Measurements from ENCODE around the gene AADACL4. TPM values are rescaled to one million over a fixed set of nuclear protein-coding genes. Genes with fewer than 3 reads are reported as not detected.
A peak's percentile ranks its signal among the peaks of the same experiment; 100 is the strongest.

Gene AADACL4
- total and polyA plus RNA-seq, 9 of the 15 experiments (the other 6 are each of a cell fraction or from before 2014, with no cell fraction given), result not detected

- H3K27ac ChIP-seq (ENCODE audit: extremely low read depth, low read depth, low read length), result peak overlapping the region; percentile 81
- peak; percentile 99 for FAIRE-seq
- TF ChIP-seq XRCC4 (IDR thresholded peaks at IDR 0.05; ENCODE audit: extremely low read depth, insufficient read depth, insufficient read length) (no peak), TAF7 (tag; IDR thresholded peaks at IDR 0.05) (no peak), E4F1 (CRISPR knock-in tag; IDR thresholded peaks at IDR 0.05; ENCODE audit: borderline replicate concordance) (no peak), KAT2B (IDR thresholded peaks at IDR 0.05; ENCODE audit: low read depth, low read length) (no peak), MXD1 (CRISPR knock-in tag; IDR thresholded peaks at IDR 0.05; ENCODE audit: borderline replicate concordance, poor library complexity, severe bottlenecking) (no peak), PURB (CRISPR knock-in tag; IDR thresholded peaks at IDR 0.05; ENCODE audit: low read depth) (no peak), CREBBP (IDR thresholded peaks at IDR 0.05; ENCODE audit: low read depth, low read length) (no peak), ATF4 (CRISPR knock-in tag; IDR thresholded peaks at IDR 0.05) (no peak; the same call in 1 of the 2 replicates), CREB5 (CRISPR knock-in tag; IDR thresholded peaks at IDR 0.05) (no peak), AFF4 (CRISPR knock-in tag; IDR thresholded peaks at IDR 0.05) (0 out of 2 replicates have a peak, but pooled peaks have one; percentile 56)
Observed at GRCh38 chr1:12604114-12604874, 39.6 kb upstream of the AADACL4 start.

More at GRCh38 chr1:12604114-12604874, 39.6 kb upstream of the AADACL4 start:
- peak; percentile 91 for ATAC-seq
- Histone ChIP-seq H3K4me3 (no peak overlapping the region), H2AFZ (ENCODE audit: low read depth, low read length) (no peak overlapping the region), H3K4me1 (replicated peaks in 1 of 2; ENCODE audit: control insufficient read depth in 2 of 2, insufficient read depth in 2 of 2, low read length in 2 of 2) (peaks cover 38 to 43% of the 10 kb centered on the region in 2 experiments), H3K36me3 (ENCODE audit: control insufficient read depth, insufficient read depth, low read length) (peaks cover 76% of the 10 kb centered on the region), H3K4me2 (ENCODE audit: insufficient read depth, low read length) (peak overlapping the region; percentile 22), H3K79me2 (ENCODE audit: control insufficient read depth, insufficient read depth, low read length) (peaks cover 82% of the 10 kb centered on the region), H3K9ac (ENCODE audit: insufficient read depth in 1 of 2, low read depth in 2 of 2, low read length in 2 of 2) (peak overlapping the region; percentile 49 to 76; a peak in 3 of 4 replicates), H4K20me1 (replicated peaks; ENCODE audit: control insufficient read depth, insufficient read depth, low read length) (peaks cover 37% of the 10 kb centered on the region), H3K9me1 (ENCODE audit: control insufficient read depth, insufficient read depth, low read length) (peaks cover 18% of the 10 kb centered on the region), H3K9me3 (replicated peaks; ENCODE audit: control insufficient read depth, insufficient read depth, low read depth, low read length) (no peaks in the 10 kb centered on the region; the same call in 1 of the 2 replicates), H3K27me3 (ENCODE audit: control insufficient read depth in 2 of 2, insufficient read depth in 2 of 2, low read length in 2 of 2) (no peaks in the 10 kb centered on the region)
- ChIA-PET POLR2A (interaction anchor here (0.5 to 2.6 kb wide), 13 partner anchors 8 to 815 kb away, joined by 3 to 24 read pairs (median 4); partner anchors contain the start of gene DHRS3), CTCF (ENCODE audit: low intra/inter-chr PET ratio) (interaction anchor here (0.6 kb wide), 1 partner anchor 16 kb away, joined by 3 read pairs; no protein-coding TSS in a partner anchor)
- DNase-seq (ENCODE audit: extremely low read depth in 1 of 4, low spot score in 3 of 4), result peak; percentile 91 to 97 (median 94)
- BruUV-seq (replicated peaks), result TSS peak; percentile 8
- in situ Hi-C loops (cut with MboI), result loop anchor here (25.0 kb wide), 1 partner anchor 292 kb away; no protein-coding TSS in a partner anchor
- intact Hi-C loops (cut with micrococcal nuclease), result loop anchor here (2.0 to 5.0 kb wide), 3 partner anchors 77 to 197 kb away; no protein-coding TSS in a partner anchor
- 8% methylated on average over 16 of the region's 16 CpGs for WGBS (ENCODE audit: insufficient coverage, low coverage, missing lambda C conversion rate)

Measured in K562 (cell line).